A673 (cell line): ENCODE data around the gene PDCD1. TPM values are rescaled to one million over a fixed set of nuclear protein-coding genes. Genes with fewer than 3 reads are reported as not detected.

Experiments used
- BruUV-seq: library from RNA; stranded (reverse); fragments of 400-500 nt; replicated peaks from 2 replicates; lab custom pipeline; 2021; lab: Mats Ljungman, UMichigan
- CTCF ChIA-PET: fragments of 300-600 bp; sonication (Branson Sonifier 250); formaldehyde crosslinking; loops from one replicate; lab custom pipeline; 2022; ENCODE audit warnings: antibody characterized with exemption; lab: Charles Lee
- POLR2A ChIA-PET: fragments of 300-600 bp; sonication (Branson Sonifier 250); formaldehyde crosslinking; loops from one replicate; lab custom pipeline; 2022; ENCODE audit warnings: antibody characterized with exemption; ENCODE audit not compliant: low non-redundant PET; lab: Charles Lee
- DNase-seq: peaks from one replicate; pipeline ENCODE4 v3.0.0-alpha.2; 2015; ENCODE audit warnings: low spot score
- H3K27ac ChIP-seq: fragments of 200-600 bp; sonication (generic); 2 replicates; pipeline ENCODE4 v1.5.1; 2016; ENCODE audit warnings: mixed run types, low read depth, mild to moderate bottlenecking, mixed read lengths, antibody characterized with exemption, low read length; ENCODE audit not compliant: poor library complexity, severe bottlenecking
- H3K27me3 ChIP-seq: fragments of 200-600 bp; sonication (generic); replicated peaks from 2 replicates; pipeline ENCODE4 v1.6.1; 2017; ENCODE audit warnings: mixed run types, low read depth, mild to moderate bottlenecking, mixed read lengths, antibody characterized with exemption, low read length; ENCODE audit not compliant: insufficient read depth, poor library complexity
- H3K36me3 ChIP-seq: fragments of 200-600 bp; sonication (generic); 2 replicates; pipeline ENCODE4 v1.6.1; 2016; ENCODE audit warnings: mixed run types, mild to moderate bottlenecking, mixed read lengths, antibody characterized with exemption, low read length; ENCODE audit not compliant: insufficient read depth, poor library complexity, severe bottlenecking
- H3K4me1 ChIP-seq: fragments of 200-600 bp; sonication (generic); 2 replicates; pipeline ENCODE4 v1.6.1; 2017; ENCODE audit warnings: mixed run types, mild to moderate bottlenecking, mixed read lengths, antibody characterized with exemption, low read length; ENCODE audit not compliant: insufficient read depth, poor library complexity, severe bottlenecking
- H3K4me3 ChIP-seq: fragments of 200-600 bp; sonication (generic); 2 replicates; pipeline ENCODE4 v1.5.1; 2016; ENCODE audit warnings: low read depth, mixed run types, mild to moderate bottlenecking, mixed read lengths, low read length; ENCODE audit not compliant: poor library complexity, severe bottlenecking
- H3K9me3 ChIP-seq: fragments of 200-600 bp; sonication (generic); 2 replicates; pipeline ENCODE4 v1.6.1; 2016; ENCODE audit warnings: mixed run types, low read depth, mild to moderate bottlenecking, mixed read lengths, antibody characterized with exemption, low read length; ENCODE audit not compliant: poor library complexity, severe bottlenecking
- CTCF ChIP-seq: fragments of 300-800, 200-600 bp; sonication (generic); conservative IDR thresholded peaks from 2 replicates; pipeline ENCODE4 v1.5.1; 2017; ENCODE audit warnings: low read depth, mild to moderate bottlenecking, antibody characterized with exemption, low read length, moderate library complexity, mixed read lengths
- EZH2 ChIP-seq: fragments of 200-600 bp; sonication (generic); IDR thresholded peaks from 2 replicates; pipeline ENCODE4 v1.6.1; 2017; ENCODE audit warnings: borderline replicate concordance, low read depth, mild to moderate bottlenecking, mixed read lengths, antibody characterized with exemption, low read length; ENCODE audit not compliant: poor library complexity, severe bottlenecking
- intact Hi-C: fragments of 100-400 bp; cut with micrococcal nuclease; formaldehyde crosslinking; loops from one replicate; pipeline ENCODE4 v1.10.0; 2022; ENCODE audit not compliant: unreplicated experiment
- total RNA-seq: library from RNA; stranded (reverse); gene quantifications from 2 replicates; pipeline ENCODE4 v1.2.3, GENCODE V29; 2021

Gene PDCD1
- total RNA-seq, 1 experiment from 2014 or later: 0.34 TPM

- Histone ChIP-seq H3K9me3 (no peaks in the 10 kb centered on the region), H3K4me1 (no peaks in the 10 kb centered on the region), H3K4me3 (no peak overlapping the region), H3K27ac (no peak overlapping the region), H3K36me3 (peaks cover 3% of the 10 kb centered on the region), H3K27me3 (no peaks in the 10 kb centered on the region)
- no peak for TF ChIP-seq CTCF
- TF ChIP-seq EZH2: no peak
- BruUV-seq: no TSS peak
- intact Hi-C loops: no loop called here
- no peak for DNase-seq
- POLR2A ChIA-PET: no interaction called here
- CTCF ChIA-PET: no interaction called here
Measured at GRCh38 chr2:241901018-241901380, 42.3 kb upstream of the PDCD1 start.

GRCh38 chr2:241900251-241901017, 41.7 kb upstream of the PDCD1 start:
- intact Hi-C loops: no loop called here
- Histone ChIP-seq H3K36me3 (peaks cover 3% of the 10 kb centered on the region), H3K4me1 (no peaks in the 10 kb centered on the region), H3K4me3 (no peak overlapping the region), H3K27me3 (no peaks in the 10 kb centered on the region), H3K27ac (no peak overlapping the region), H3K9me3 (no peaks in the 10 kb centered on the region)
- CTCF ChIA-PET: no interaction called here
- no TSS peak for BruUV-seq
- no peak for TF ChIP-seq CTCF
- TF ChIP-seq EZH2: no peak
- POLR2A ChIA-PET: no interaction called here
- no peak for DNase-seq

- peak overlapping the region; percentile 27 for H3K27ac ChIP-seq
- intact Hi-C loops: no loop called here
- no peaks in the 10 kb centered on the region for H3K27me3 ChIP-seq
- H3K9me3 ChIP-seq: no peaks in the 10 kb centered on the region
- TF ChIP-seq EZH2 (no peak), CTCF (no peak)
- POLR2A ChIA-PET: no interaction called here
- no peak for DNase-seq
- no TSS peak for BruUV-seq
- no peak overlapping the region for H3K4me3 ChIP-seq
- peaks cover 3% of the 10 kb centered on the region for H3K36me3 ChIP-seq
- no peaks in the 10 kb centered on the region for H3K4me1 ChIP-seq
- CTCF ChIA-PET: no interaction called here
Measured at GRCh38 chr2:241898463-241899270, 40.0 kb upstream of the PDCD1 start.
